ENCODE results near the gene MPZL1.
"Not testable (repeated sequence)": the region's sequence is repeated elsewhere in the genome, so short reads cannot be mapped to it uniquely, and the experiment has no call there.

Gene MPZL1

DNA sequence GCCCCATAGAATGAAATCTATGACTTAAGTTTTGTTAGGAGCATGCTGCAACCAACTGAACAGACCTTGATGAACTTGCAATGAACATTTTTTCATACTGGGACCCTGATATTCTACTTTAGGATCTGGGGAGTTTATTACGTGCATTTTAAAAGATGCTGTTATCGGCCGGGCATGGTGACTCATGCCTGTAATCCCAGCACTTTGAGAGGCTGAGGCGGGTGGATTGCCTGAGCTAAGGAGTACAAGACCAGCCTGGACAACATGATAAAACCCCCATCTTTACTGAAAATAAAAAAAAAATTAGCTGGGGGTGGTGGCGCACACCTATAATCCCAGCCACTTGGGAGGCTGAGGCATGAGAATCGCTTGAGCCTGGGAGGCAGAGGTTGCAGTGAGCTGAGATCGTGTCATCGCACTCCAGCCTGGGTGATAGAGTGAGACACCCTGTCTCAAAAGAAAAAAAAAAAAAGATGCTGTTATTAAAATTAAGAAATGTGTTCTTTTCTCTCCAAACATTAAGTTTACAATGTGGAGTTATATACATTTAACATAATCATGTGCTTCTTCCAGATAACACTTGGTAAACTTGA lies 7.1 kb downstream of the MPZL1 start:
- TF ChIP-seq, protein P1, sequence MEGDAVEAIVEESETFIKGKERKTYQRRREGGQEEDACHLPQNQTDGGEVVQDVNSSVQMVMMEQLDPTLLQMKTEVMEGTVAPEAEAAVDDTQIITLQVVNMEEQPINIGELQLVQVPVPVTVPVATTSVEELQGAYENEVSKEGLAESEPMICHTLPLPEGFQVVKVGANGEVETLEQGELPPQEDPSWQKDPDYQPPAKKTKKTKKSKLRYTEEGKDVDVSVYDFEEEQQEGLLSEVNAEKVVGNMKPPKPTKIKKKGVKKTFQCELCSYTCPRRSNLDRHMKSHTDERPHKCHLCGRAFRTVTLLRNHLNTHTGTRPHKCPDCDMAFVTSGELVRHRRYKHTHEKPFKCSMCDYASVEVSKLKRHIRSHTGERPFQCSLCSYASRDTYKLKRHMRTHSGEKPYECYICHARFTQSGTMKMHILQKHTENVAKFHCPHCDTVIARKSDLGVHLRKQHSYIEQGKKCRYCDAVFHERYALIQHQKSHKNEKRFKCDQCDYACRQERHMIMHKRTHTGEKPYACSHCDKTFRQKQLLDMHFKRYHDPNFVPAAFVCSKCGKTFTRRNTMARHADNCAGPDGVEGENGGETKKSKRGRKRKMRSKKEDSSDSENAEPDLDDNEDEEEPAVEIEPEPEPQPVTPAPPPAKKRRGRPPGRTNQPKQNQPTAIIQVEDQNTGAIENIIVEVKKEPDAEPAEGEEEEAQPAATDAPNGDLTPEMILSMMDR (IDR thresholded peaks at IDR 0.05; ENCODE audit: low read depth, low read length): no peak
- no peak overlapping the region for H3K4me3 ChIP-seq (ENCODE audit: low read depth, low read length)

GRCh38 chr1:167734227-167734626 lies 12.4 kb downstream of the MPZL1 start:
- no peak overlapping the region for H3K4me3 ChIP-seq (ENCODE audit: low read depth, low read length)

DNA sequence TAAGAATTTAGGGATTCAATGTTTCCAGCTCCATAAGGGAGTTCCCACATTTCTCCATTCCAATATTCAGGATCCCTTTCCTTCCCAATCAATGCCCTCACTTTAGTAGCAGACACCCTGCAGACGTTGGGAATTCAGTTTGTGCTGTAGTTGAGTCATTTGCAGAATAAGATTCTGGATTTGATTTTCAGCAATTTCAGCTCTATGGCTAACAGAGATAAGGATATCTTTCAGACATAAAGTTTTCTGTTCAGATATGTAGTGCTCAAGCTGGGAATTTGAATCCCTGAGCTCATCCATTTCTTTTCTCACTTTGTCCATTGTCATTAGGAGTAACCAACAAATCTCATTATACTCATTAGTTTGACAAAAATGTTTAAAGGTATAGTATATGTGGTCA lies 13.1 kb downstream of the MPZL1 start:
- TF ChIP-seq, protein P1 (IDR thresholded peaks at IDR 0.05; ENCODE audit: low read depth, low read length): no peak
- no peak overlapping the region for H3K4me3 ChIP-seq (ENCODE audit: low read depth, low read length)

More at GRCh38 chr1:167734227-167734626, 12.4 kb downstream of the MPZL1 start:
- TF ChIP-seq, protein P1 (IDR thresholded peaks at IDR 0.05; ENCODE audit: low read depth, low read length): no peak

DNA sequence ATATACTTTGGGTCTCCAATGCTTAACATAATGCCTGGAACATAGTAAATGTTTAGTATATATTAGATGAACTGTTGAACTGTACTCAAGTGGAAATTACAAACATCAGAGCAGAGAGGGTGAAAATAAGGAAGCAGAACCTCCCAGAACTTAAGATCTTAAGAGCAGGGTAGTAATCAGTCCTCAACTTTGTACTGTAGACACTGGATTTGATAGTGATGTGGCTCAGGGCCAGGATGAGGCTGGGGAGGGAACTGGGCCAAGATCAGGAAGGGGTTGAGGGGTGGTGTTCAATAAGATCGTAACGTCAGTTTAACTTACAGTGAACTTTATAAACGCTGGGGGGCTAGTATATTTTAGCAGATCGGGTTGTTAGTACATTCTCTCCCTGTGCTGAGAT lies 15.4 kb downstream of the MPZL1 start:
- TF ChIP-seq, protein P1 (IDR thresholded peaks at IDR 0.05; ENCODE audit: low read depth, low read length): no peak
- H3K4me3 ChIP-seq (ENCODE audit: low read depth, low read length): no peak overlapping the region

DNA sequence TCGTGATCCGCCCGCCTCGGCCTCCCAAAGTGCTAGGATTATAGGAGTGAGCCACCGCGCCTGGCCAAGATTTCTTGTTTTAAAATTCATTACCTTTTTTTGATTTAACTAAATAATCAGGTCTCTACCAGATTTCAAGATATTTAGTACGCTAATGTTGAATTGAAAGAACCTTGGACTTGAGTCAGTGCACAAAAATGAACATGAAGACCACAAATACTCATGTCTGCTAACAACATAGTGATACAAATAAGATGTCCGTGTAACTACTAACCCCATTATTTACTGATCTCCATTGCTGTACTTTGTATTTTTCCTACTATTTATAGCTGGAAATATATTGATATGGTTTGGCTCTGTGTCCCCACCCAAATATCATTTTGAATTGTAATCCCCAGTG lies 16.4 kb downstream of the MPZL1 start:
- no peak overlapping the region for H3K4me3 ChIP-seq (ENCODE audit: low read depth, low read length)
- TF ChIP-seq, protein P1 (IDR thresholded peaks at IDR 0.05; ENCODE audit: low read depth, low read length): no peak

DNA sequence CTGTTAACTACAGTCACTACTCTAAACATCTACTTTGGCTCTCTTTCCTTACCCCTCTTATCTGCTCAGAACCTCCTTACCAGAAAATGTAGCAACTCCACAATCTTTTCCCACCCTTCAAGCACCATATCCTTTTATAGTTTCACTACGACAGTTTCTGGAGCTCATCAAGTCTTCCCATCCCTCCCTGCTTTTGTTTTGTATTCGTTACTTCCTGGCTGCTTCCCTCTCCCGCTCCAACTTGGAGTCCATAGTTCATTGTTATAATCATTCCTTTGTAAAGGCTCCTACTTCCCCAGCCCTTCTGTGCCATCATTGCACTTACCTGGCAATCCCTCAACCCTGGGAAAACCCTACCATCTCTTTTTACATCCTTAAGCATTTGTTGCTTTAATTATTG lies 18.0 kb downstream of the MPZL1 start:
- TF ChIP-seq, protein P1 (IDR thresholded peaks at IDR 0.05; ENCODE audit: low read depth, low read length): no peak
- no peak overlapping the region for H3K4me3 ChIP-seq (ENCODE audit: low read depth, low read length)

- not testable (repeated sequence) for H3K4me3 ChIP-seq (ENCODE audit: low read depth, low read length)
These were observed 19.3 kb downstream of the MPZL1 start for GRCh38 chr1:167741103-167741502.

DNA sequence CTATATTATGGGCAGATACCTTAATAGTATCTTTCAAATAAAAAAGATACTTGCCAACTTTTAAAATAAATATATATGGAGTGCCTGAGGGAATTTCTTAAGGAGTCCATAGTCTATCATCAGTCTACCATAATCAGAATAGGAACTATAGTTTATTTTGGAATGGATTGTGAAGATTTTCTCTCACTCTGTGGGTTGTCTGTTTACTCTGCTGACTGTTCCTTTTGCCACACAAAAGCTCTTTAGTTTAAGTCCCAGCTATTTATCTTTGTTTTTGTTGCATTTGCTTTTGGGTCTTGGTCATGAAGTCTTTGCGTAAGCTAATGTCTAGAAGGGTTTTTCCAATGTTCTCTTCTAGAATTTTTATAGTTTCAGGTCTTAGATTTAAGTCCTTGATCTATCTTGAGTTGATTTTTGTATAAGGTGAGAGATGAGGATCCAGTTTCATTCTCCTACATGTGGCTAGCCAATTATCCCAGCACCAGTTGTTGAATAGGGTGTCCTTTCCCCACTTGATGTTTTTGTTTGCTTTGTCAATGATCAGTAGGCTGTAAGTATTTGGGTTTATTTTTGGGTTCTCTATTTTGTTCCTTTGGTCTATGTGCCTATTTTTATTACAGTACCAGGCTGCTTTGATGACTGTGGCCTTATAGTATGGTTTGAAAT lies 20.7 kb downstream of the MPZL1 start:
- H3K4me3 ChIP-seq (ENCODE audit: low read depth, low read length): not testable (repeated sequence)
